ENCODE data around the gene SOD1. TPM values are rescaled to one million over a fixed set of nuclear protein-coding genes. Genes with fewer than 3 reads are reported as not detected.
"Not testable (repeated sequence)": the region's sequence is repeated elsewhere in the genome, so short reads cannot be mapped to it uniquely, and the experiment has no call there.

SOD1 gene
- total RNA-seq, 4 donors from 2014 or later = 87.6 to 156 (median 140) TPM

GRCh38 chr21:31663584-31664249 is 4.2 kb downstream of the SOD1 start:
- Histone ChIP-seq H3K4me1 (peaks cover 11 to 14% of the 10 kb centered on the region in 2 donors), H3K36me3 (no peaks in the 10 kb centered on the region)

GRCh38 chr21:31665397-31665796 is 5.9 kb downstream of the SOD1 start:
- peaks cover 11 to 30% of the 10 kb centered on the region in 2 donors for H3K4me1 ChIP-seq
- no peak overlapping the region for H3K27ac ChIP-seq
- DNase-seq = no peak
- no peaks in the 10 kb centered on the region for H3K27me3 ChIP-seq
- H3K9me3 ChIP-seq = no peaks in the 10 kb centered on the region
- H3K4me3 ChIP-seq = no peak overlapping the region
- no peaks in the 10 kb centered on the region for H3K36me3 ChIP-seq
- intact Hi-C loops (cut with DNase I; ENCODE audit: low total_unique reads) = loop anchor here (10.0 kb wide), 1 partner anchor 729 kb away; the partner anchor contains the start of gene URB1
- TF ChIP-seq POLR2A (IDR thresholded peaks at IDR 0.05) (no peak), CTCF (IDR thresholded peaks at IDR 0.05) (no peak)

More at GRCh38 chr21:31663584-31664249, 4.2 kb downstream of the SOD1 start:
- no peak for DNase-seq
- Histone ChIP-seq H3K4me3 (no peak overlapping the region), H3K9me3 (no peaks in the 10 kb centered on the region), H3K27ac (no peak overlapping the region), H3K27me3 (no peaks in the 10 kb centered on the region)
- TF ChIP-seq POLR2A (IDR thresholded peaks at IDR 0.05) (no peak), CTCF (IDR thresholded peaks at IDR 0.05) (no peak)
- intact Hi-C loops (cut with DNase I; ENCODE audit: low total_unique reads) = loop anchor here (10.0 kb wide), 1 partner anchor 731 kb away; the partner anchor contains the start of gene URB1

GRCh38 chr21:31665869-31666268 is 6.4 kb downstream of the SOD1 start:
- not testable (repeated sequence) for DNase-seq, H3K27me3 ChIP-seq, H3K9me3 ChIP-seq, H3K36me3 ChIP-seq, H3K4me3 ChIP-seq, H3K27ac ChIP-seq
- H3K4me1 ChIP-seq = peaks cover 11 to 30% of the 10 kb centered on the region in 2 donors
- intact Hi-C loops (cut with DNase I; ENCODE audit: low total_unique reads) = loop anchor here (10.0 kb wide), 1 partner anchor 729 kb away; the partner anchor contains the start of gene URB1

- no peaks in the 10 kb centered on the region for H3K9me3 ChIP-seq
- no peaks in the 10 kb centered on the region for H3K27me3 ChIP-seq
- H3K4me1 ChIP-seq = peaks cover 5 to 29% of the 10 kb centered on the region in 2 donors
- no peaks in the 10 kb centered on the region for H3K36me3 ChIP-seq
- intact Hi-C loops (cut with DNase I; ENCODE audit: low total_unique reads) = loop anchor here (10.0 kb wide), 1 partner anchor 728 kb away; the partner anchor contains the start of gene URB1
- no peak for DNase-seq
- TF ChIP-seq POLR2A (IDR thresholded peaks at IDR 0.05) (no peak), CTCF (IDR thresholded peaks at IDR 0.05) (no peak)
- no peak overlapping the region for H3K4me3 ChIP-seq
- no peak overlapping the region for H3K27ac ChIP-seq
Measured at GRCh38 chr21:31666445-31667010, 7.0 kb downstream of the SOD1 start.

- intact Hi-C loops (cut with DNase I; ENCODE audit: low total_unique reads) = loop anchor here (10.0 kb wide), 1 partner anchor 728 kb away; the partner anchor contains the start of gene URB1
- Histone ChIP-seq H3K9me3 (no peaks in the 10 kb centered on the region), H3K4me1 (peaks cover 0 to 23% of the 10 kb centered on the region in 2 donors), H3K27me3 (no peaks in the 10 kb centered on the region), H3K27ac (no peak overlapping the region), H3K4me3 (no peak overlapping the region), H3K36me3 (no peaks in the 10 kb centered on the region)
- no peak for TF ChIP-seq CTCF (IDR thresholded peaks at IDR 0.05)
- TF ChIP-seq POLR2A (IDR thresholded peaks at IDR 0.05) = no peak
- no peak for DNase-seq
Measured at GRCh38 chr21:31667132-31667531, 7.6 kb downstream of the SOD1 start.

Measured in uterus (tissue), 4 donors.